GM23338 (cell line): Measurements from ENCODE around the gene BIRC3. TPM values are rescaled to one million over a fixed set of nuclear protein-coding genes. Genes with fewer than 3 reads are reported as not detected.
A peak's percentile ranks its signal among the peaks of the same experiment; 100 is the strongest.

ENCODE experiments used
- ATAC-seq: fragments of 200-7000 bp; cut with Tn5 transposase; 3 replicates; pipeline ENCODE4 v1.9.1; 2020
- DNase-seq: peaks from one replicate; pipeline ENCODE4 v3.0.0-alpha.2; 2015; ENCODE audit warnings: low spot score
- H2AFZ ChIP-seq: fragments of 200-600 bp; sonication (generic); 2 replicates; pipeline ENCODE4 v1.8.0; 2016; ENCODE audit warnings: antibody characterized with exemption, mild to moderate bottlenecking, moderate library complexity
- H3F3A ChIP-seq: fragments of 200-600 bp; sonication (generic); replicated peaks from 2 replicates; pipeline ENCODE4 v1.8.0; 2017; ENCODE audit warnings: antibody characterized with exemption, mixed run types, low read depth
- H3K27ac ChIP-seq: fragments of 200-600 bp; sonication (generic); 2 replicates; pipeline ENCODE4 v1.6.1; 2016; ENCODE audit warnings: low read depth
- H3K27me3 ChIP-seq: fragments of 200-600 bp; sonication (generic); 2 replicates; pipeline ENCODE4 v1.8.0; 2016; ENCODE audit warnings: mild to moderate bottlenecking, mixed run types, moderate library complexity; ENCODE audit not compliant: insufficient read depth
- H3K36me3 ChIP-seq: fragments of 200-600 bp; sonication (generic); 2 replicates; pipeline ENCODE4 v1.8.0; 2016; ENCODE audit warnings: mild to moderate bottlenecking; ENCODE audit not compliant: insufficient read depth
- H3K4me1 ChIP-seq: fragments of 200-600 bp; sonication (generic); 2 replicates; pipeline ENCODE4 v1.8.0; 2016; ENCODE audit warnings: mild to moderate bottlenecking, moderate library complexity; ENCODE audit not compliant: insufficient read depth
- H3K4me2 ChIP-seq: fragments of 200-600 bp; sonication (generic); 2 replicates; pipeline ENCODE4 v1.7.1; 2017; ENCODE audit warnings: mixed run types
- H3K4me3 ChIP-seq: fragments of 200-600 bp; sonication (generic); 2 replicates; pipeline ENCODE4 v1.6.1; 2016; ENCODE audit warnings: mixed run types
- H3K79me2 ChIP-seq: fragments of 200-600 bp; sonication (generic); replicated peaks from 2 replicates; pipeline ENCODE4 v1.8.0; 2017; ENCODE audit warnings: mild to moderate bottlenecking; ENCODE audit not compliant: insufficient read depth
- H3K9me2 ChIP-seq: fragments of 200-600 bp; sonication (generic); 2 replicates; pipeline ENCODE4 v1.8.0; 2017; ENCODE audit not compliant: insufficient read depth
- H4K20me1 ChIP-seq: fragments of 200-600 bp; sonication (generic); replicated peaks from 2 replicates; pipeline ENCODE4 v1.8.0; 2017; ENCODE audit warnings: mild to moderate bottlenecking; ENCODE audit not compliant: insufficient read depth
- H3K27ac Mint-ChIP-seq: 2 replicates; pipeline ENCODE4 v1.8.0; 2020; ENCODE audit warnings: inconsistent platforms, mild to moderate bottlenecking, moderate library complexity, mixed read lengths
- H3K27me3 Mint-ChIP-seq: 3 replicates; pipeline ENCODE4 v1.8.0; 2022; ENCODE audit warnings: low read depth, mild to moderate bottlenecking, moderate library complexity, mixed read lengths, inconsistent platforms; ENCODE audit not compliant: insufficient read depth, poor library complexity
- H3K36me3 Mint-ChIP-seq: 3 replicates; pipeline ENCODE4 v1.8.0; 2021; ENCODE audit warnings: low read depth, mild to moderate bottlenecking, inconsistent platforms, moderate library complexity, mixed read lengths
- H3K4me1 Mint-ChIP-seq: 3 replicates; pipeline ENCODE4 v1.8.0; 2020; ENCODE audit warnings: mild to moderate bottlenecking, inconsistent platforms, mixed read lengths
- H3K4me3 Mint-ChIP-seq: 3 replicates; pipeline ENCODE4 v1.8.0; 2021; ENCODE audit warnings: moderate library complexity, mild to moderate bottlenecking, inconsistent platforms, mixed read lengths
- H3K9me3 Mint-ChIP-seq: 3 replicates; pipeline ENCODE4 v1.8.0; 2020; ENCODE audit warnings: moderate library complexity, mild to moderate bottlenecking, inconsistent platforms, mixed read lengths
- CTCF ChIP-seq, 2 experiments: fragments of 200-600 bp in 1 of 2; sonication (generic) in 1 of 2; conservative IDR thresholded peaks; 2 replicates each; pipeline versions ENCODE4 v1.5.1 to v1.6.1; 2016 to 2017; ENCODE audit warnings: antibody characterized with exemption in 2 of 2, low read depth in 2 of 2, mild to moderate bottlenecking in 2 of 2, moderate library complexity in 1 of 2
- JUNB ChIP-seq: IDR thresholded peaks from one replicate; pipeline ENCODE4 v1.6.1; 2016; ENCODE audit warnings: antibody characterized with exemption; ENCODE audit not compliant: unreplicated experiment
- NANOG ChIP-seq: IDR thresholded peaks from 2 replicates; pipeline ENCODE4 v1.6.1; 2016; ENCODE audit warnings: antibody characterized with exemption, borderline replicate concordance
- STAT1 ChIP-seq: IDR thresholded peaks from one replicate; pipeline ENCODE4 v1.6.1; 2016; ENCODE audit warnings: antibody characterized with exemption; ENCODE audit not compliant: unreplicated experiment
- ZNF462 ChIP-seq: fragments of 250-450 bp; sonication (Bioruptor Pico); IDR thresholded peaks from 2 replicates; pipeline ENCODE4 v1.5.0; 2020; ENCODE audit warnings: mild to moderate bottlenecking, moderate library complexity
- polyA plus RNA-seq: library from polyadenylated mRNA; unstranded; fragments of >200 nt; fragmentation: Nextera tagmentation; extraction: Ambion mirVana; gene quantifications from 2 replicates; pipeline ENCODE4 v1.2.1, GENCODE V29; 2016
- total RNA-seq: library from RNA; depleted of rRNA; stranded (reverse); fragments of >200 nt; shearing (Covaris generic); gene quantifications from 2 replicates; pipeline ENCODE4 v1.2.3, GENCODE V29; 2014

Gene BIRC3
- total and polyA plus RNA-seq, 2 experiments from 2014 or later = 0.03 TPM; not detected in 1

- TF ChIP-seq ZNF462 (CRISPR knock-in tag) = no peak
These were observed 9.6 kb upstream of the BIRC3 start (continued) for GRCh38 chr11:102307727-102308038.

- DNase-seq (peak; percentile 87), ATAC-seq (peak; percentile 93)
- Histone ChIP-seq H3K4me3 (no peak overlapping the region), H3K27ac (no peak overlapping the region), H2AFZ (peak overlapping the region; percentile 78), H3F3A (no peaks in the 10 kb centered on the region), H3K9me2 (no peaks in the 10 kb centered on the region), H3K4me2 (no peak overlapping the region), H3K27me3 (no peaks in the 10 kb centered on the region), H3K36me3 (no peaks in the 10 kb centered on the region), H3K79me2 (no peaks in the 10 kb centered on the region), H3K4me1 (peaks cover 11% of the 10 kb centered on the region), H4K20me1 (no peaks in the 10 kb centered on the region)
- Mint-ChIP-seq H3K4me3 (no peak overlapping the region), H3K27ac (no peak overlapping the region), H3K27me3 (peaks cover 6% of the 10 kb centered on the region), H3K36me3 (no peaks in the 10 kb centered on the region), H3K9me3 (no peaks in the 10 kb centered on the region), H3K4me1 (peaks cover 12% of the 10 kb centered on the region; the same call in 2 of the 3 replicates)
- TF ChIP-seq NANOG (no peak), CTCF (conservative IDR thresholded peaks at IDR 0.05; ENCODE audit: low read depth in 2 of 2) (peak; percentile 90 to 92), STAT1 (no peak), ZNF462 (CRISPR knock-in tag) (no peak), JUNB (no peak)
These were observed 7.4 kb upstream of the BIRC3 start for GRCh38 chr11:102309621-102310541.
